NB4 (cell line): Measurements from ENCODE around the gene SRPK1.

Experiments used
- POLR2A ChIP-seq: IDR thresholded peaks from 2 replicates; pipeline ENCODE4 v1.6.1; 2011; ENCODE audit warnings: mild to moderate bottlenecking; ENCODE audit not compliant: insufficient read length; ENCODE audit errors: extremely low read depth
- TF ChIP-seq, protein P1 (sequence below): IDR thresholded peaks from one replicate; pipeline ENCODE4 v1.5.1; 2012; ENCODE audit warnings: low read depth, low read length

DNA sequence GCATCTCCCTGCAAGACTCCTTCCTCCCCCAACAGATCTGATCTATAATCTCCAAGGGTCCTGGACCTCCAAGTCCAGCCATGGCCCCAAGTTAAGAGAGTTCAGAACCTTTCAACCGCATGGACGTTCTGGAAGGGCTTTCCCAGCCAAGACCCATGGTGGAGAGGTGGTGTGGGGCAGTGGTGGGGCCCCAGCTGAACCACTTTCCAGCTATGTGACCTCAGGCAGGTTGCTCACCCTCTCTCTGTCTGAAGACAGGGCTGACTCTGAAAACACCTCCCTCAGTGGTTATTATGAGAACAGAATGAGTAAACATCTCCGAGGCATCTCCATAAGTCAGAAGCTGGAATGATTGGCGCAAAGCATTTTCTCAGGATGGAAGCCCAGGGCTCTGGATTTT lies 124.7 kb downstream of the SRPK1 start:
- TF ChIP-seq, protein P1, sequence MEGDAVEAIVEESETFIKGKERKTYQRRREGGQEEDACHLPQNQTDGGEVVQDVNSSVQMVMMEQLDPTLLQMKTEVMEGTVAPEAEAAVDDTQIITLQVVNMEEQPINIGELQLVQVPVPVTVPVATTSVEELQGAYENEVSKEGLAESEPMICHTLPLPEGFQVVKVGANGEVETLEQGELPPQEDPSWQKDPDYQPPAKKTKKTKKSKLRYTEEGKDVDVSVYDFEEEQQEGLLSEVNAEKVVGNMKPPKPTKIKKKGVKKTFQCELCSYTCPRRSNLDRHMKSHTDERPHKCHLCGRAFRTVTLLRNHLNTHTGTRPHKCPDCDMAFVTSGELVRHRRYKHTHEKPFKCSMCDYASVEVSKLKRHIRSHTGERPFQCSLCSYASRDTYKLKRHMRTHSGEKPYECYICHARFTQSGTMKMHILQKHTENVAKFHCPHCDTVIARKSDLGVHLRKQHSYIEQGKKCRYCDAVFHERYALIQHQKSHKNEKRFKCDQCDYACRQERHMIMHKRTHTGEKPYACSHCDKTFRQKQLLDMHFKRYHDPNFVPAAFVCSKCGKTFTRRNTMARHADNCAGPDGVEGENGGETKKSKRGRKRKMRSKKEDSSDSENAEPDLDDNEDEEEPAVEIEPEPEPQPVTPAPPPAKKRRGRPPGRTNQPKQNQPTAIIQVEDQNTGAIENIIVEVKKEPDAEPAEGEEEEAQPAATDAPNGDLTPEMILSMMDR, result no peak
- TF ChIP-seq POLR2A, result no peak
